Measurements from ENCODE around the gene C12orf42. TPM values are rescaled to one million over a fixed set of nuclear protein-coding genes. Genes with fewer than 3 reads are reported as not detected.

C12orf42 gene
- total RNA-seq, 2 donors from 2014 or later, result 6.6 TPM; not detected in 1

- H3K27me3 ChIP-seq (replicated peaks; ENCODE audit: insufficient read depth), result peaks cover 11% of the 10 kb centered on the region
- 85% methylated on average over 4 of the region's 4 CpGs for WGBS
- no peak for DNase-seq (ENCODE audit: low spot score)
These were observed 2.6 kb downstream of the C12orf42 start for GRCh38 chr12:103493199-103493598.

GRCh38 chr12:103482365-103482764 lies 13.4 kb downstream of the C12orf42 start:
- intact Hi-C loops (cut with DNase I), result no loop called here
- Histone ChIP-seq H3K27ac (no peak overlapping the region), H3K4me1 (replicated peaks) (no peaks in the 10 kb centered on the region), H3K27me3 (replicated peaks; ENCODE audit: insufficient read depth) (no peaks in the 10 kb centered on the region), H3K36me3 (no peaks in the 10 kb centered on the region), H3K4me3 (no peak overlapping the region), H3K9me3 (no peaks in the 10 kb centered on the region)
- DNase-seq (ENCODE audit: low spot score), result no peak
- 70% methylated on average over 4 of the region's 4 CpGs for WGBS
- no peak for TF ChIP-seq POLR2AphosphoS5 (IDR thresholded peaks at IDR 0.05)
- TF ChIP-seq CTCF (IDR thresholded peaks at IDR 0.05), result no peak
- no peak for TF ChIP-seq POLR2A (IDR thresholded peaks at IDR 0.05)

More at GRCh38 chr12:103493199-103493598, 2.6 kb downstream of the C12orf42 start:
- no peak overlapping the region for H3K27ac ChIP-seq
- intact Hi-C loops (cut with DNase I), result no loop called here
- H3K4me1 ChIP-seq (replicated peaks), result no peaks in the 10 kb centered on the region
- TF ChIP-seq CTCF (IDR thresholded peaks at IDR 0.05) (no peak), POLR2AphosphoS5 (IDR thresholded peaks at IDR 0.05) (no peak), POLR2A (IDR thresholded peaks at IDR 0.05) (no peak)
- no peak overlapping the region for H3K4me3 ChIP-seq
- no peaks in the 10 kb centered on the region for H3K9me3 ChIP-seq
- H3K36me3 ChIP-seq, result no peaks in the 10 kb centered on the region

- intact Hi-C loops (cut with DNase I), result no loop called here
These were observed 20.7 kb downstream of the C12orf42 start for GRCh38 chr12:103475073-103475472.

GRCh38 chr12:103470664-103471063 lies 25.1 kb downstream of the C12orf42 start:
- TF ChIP-seq POLR2A (IDR thresholded peaks at IDR 0.05) (no peak), CTCF (IDR thresholded peaks at IDR 0.05) (no peak), POLR2AphosphoS5 (IDR thresholded peaks at IDR 0.05) (no peak)
- Histone ChIP-seq H3K9me3 (no peaks in the 10 kb centered on the region), H3K4me3 (no peak overlapping the region), H3K36me3 (no peaks in the 10 kb centered on the region), H3K27me3 (replicated peaks; ENCODE audit: insufficient read depth) (no peaks in the 10 kb centered on the region), H3K4me1 (replicated peaks) (no peaks in the 10 kb centered on the region), H3K27ac (no peak overlapping the region)
- no peak for DNase-seq (ENCODE audit: low spot score)
- intact Hi-C loops (cut with DNase I), result no loop called here

More at GRCh38 chr12:103475073-103475472, 20.7 kb downstream of the C12orf42 start:
- WGBS, result 38% methylated on average over 2 of the region's 2 CpGs
- Histone ChIP-seq H3K9me3 (no peaks in the 10 kb centered on the region), H3K4me1 (replicated peaks) (no peaks in the 10 kb centered on the region), H3K36me3 (no peaks in the 10 kb centered on the region), H3K4me3 (no peak overlapping the region), H3K27me3 (replicated peaks; ENCODE audit: insufficient read depth) (no peaks in the 10 kb centered on the region), H3K27ac (no peak overlapping the region)
- DNase-seq (ENCODE audit: low spot score), result no peak
- TF ChIP-seq CTCF (IDR thresholded peaks at IDR 0.05), result no peak
- no peak for TF ChIP-seq POLR2AphosphoS5 (IDR thresholded peaks at IDR 0.05)
- no peak for TF ChIP-seq POLR2A (IDR thresholded peaks at IDR 0.05)

GRCh38 chr12:103469719-103470118 lies 26.0 kb downstream of the C12orf42 start:
- no peak for DNase-seq (ENCODE audit: low spot score)
- Histone ChIP-seq H3K36me3 (no peaks in the 10 kb centered on the region), H3K4me1 (replicated peaks) (no peaks in the 10 kb centered on the region), H3K27me3 (replicated peaks; ENCODE audit: insufficient read depth) (no peaks in the 10 kb centered on the region), H3K9me3 (no peaks in the 10 kb centered on the region), H3K4me3 (no peak overlapping the region), H3K27ac (no peak overlapping the region)
- WGBS, result 42% methylated on average over 5 of the region's 5 CpGs
- intact Hi-C loops (cut with DNase I), result no loop called here
- no peak for TF ChIP-seq POLR2AphosphoS5 (IDR thresholded peaks at IDR 0.05)
- no peak for TF ChIP-seq POLR2A (IDR thresholded peaks at IDR 0.05)
- no peak for TF ChIP-seq CTCF (IDR thresholded peaks at IDR 0.05)

All from prostate gland (tissue), 2 donors.